Gastrocnemius medialis (tissue), 4 donors: Measurements from ENCODE around the gene ITGA4. TPM values are rescaled to one million over a fixed set of nuclear protein-coding genes. Genes with fewer than 3 reads are reported as not detected.

Source experiments
- ATAC-seq, 2 donors: fragments of 150-250 bp; one replicate each; pipeline ENCODE4 v1.9.1; 2016
- DNase-seq, 2 donors: peaks; one replicate each; pipeline ENCODE4 v3.0.0-alpha.2; 2019
- H3K27ac ChIP-seq, 4 donors: fragments of 200-600 bp; sonication (generic); 1 replicate in 1 of 4; 2 replicates in 3 of 4; pipeline ENCODE4 v1.5.1; 2016 to 2018; ENCODE audit warnings: mild to moderate bottlenecking in 2 of 4, moderate library complexity in 1 of 4
- H3K27me3 ChIP-seq, 3 donors: fragments of 200-600 bp; sonication (generic) in 2 of 3; 1 replicate in 1 of 3; 2 replicates in 2 of 3; pipeline versions ENCODE4 v1.5.1 to v1.6.0; 2016 to 2019; ENCODE audit warnings: mild to moderate bottlenecking in 1 of 3, moderate library complexity in 1 of 3
- H3K36me3 ChIP-seq, 2 donors: fragments of 200-600 bp; sonication (generic) in 1 of 2; one replicate each; pipeline ENCODE4 v1.5.1; 2017 to 2018
- H3K4me1 ChIP-seq, 2 donors: fragments of 200-600 bp; sonication (generic) in 1 of 2; one replicate each; pipeline ENCODE4 v1.5.1; 2016 to 2017; ENCODE audit warnings: mild to moderate bottlenecking in 2 of 2
- H3K4me3 ChIP-seq, 4 donors: fragments of 200-600 bp; sonication (generic) in 3 of 4; 1 replicate in 1 of 4; 2 replicates in 3 of 4; pipeline ENCODE4 v1.5.1; 2016 to 2019; ENCODE audit warnings: mild to moderate bottlenecking in 2 of 4
- H3K9me3 ChIP-seq, 3 donors: fragments of 200-600 bp; sonication (generic) in 2 of 3; 1 replicate in 1 of 3; 2 replicates in 2 of 3; pipeline ENCODE4 v1.5.1; 2016 to 2019
- CTCF ChIP-seq, 5 experiments: fragments of 450-650 bp in 3 of 5; fragments of 200-600 bp in 2 of 5; sonication (generic) in 2 of 5; IDR thresholded peaks in 4 of 5; conservative IDR thresholded peaks in 1 of 5; 1 replicate in 4 of 5; 2 replicates in 1 of 5; pipeline ENCODE4 v1.5.1; 2016 to 2019; ENCODE audit warnings: antibody characterized with exemption in 5 of 5, mild to moderate bottlenecking in 3 of 5, moderate library complexity in 3 of 5
- POLR2A ChIP-seq, 2 donors: fragments of 450-650 bp; IDR thresholded peaks; one replicate each; pipeline ENCODE4 v1.6.1; 2017; ENCODE audit warnings: antibody characterized with exemption in 2 of 2, mild to moderate bottlenecking in 2 of 2, moderate library complexity in 2 of 2
- in situ Hi-C, 4 donors: fragments of 200-750 bp; cut with MboI; loops; one replicate each; pipeline versions ENCODE4 v1.15.0 to v1.8.0; 2017; ENCODE audit warnings: low sequenced_read_pairs in 4 of 4
- intact Hi-C: fragments of 100-400 bp; cut with DNase I; formaldehyde crosslinking; loops from one replicate; pipeline ENCODE4 v1.15.1; 2023; ENCODE audit warnings: low total_unique reads
- total RNA-seq, 4 donors: library from RNA; depleted of rRNA; stranded (reverse); fragments of >200 nt; gene quantifications; one replicate each; pipeline versions ENCODE4 v1.1.0 to v1.2.3, GENCODE V29; 2016

ITGA4 gene
- total RNA-seq, 4 donors from 2014 or later = 0.47 to 0.61 (median 0.55) TPM; not detected in 1

- intact Hi-C loops = no loop called here
- no peaks in the 10 kb centered on the region for H3K4me1 ChIP-seq
- in situ Hi-C loops = loop anchor here (25.0 kb wide), 2 partner anchors 359 to 1359 kb away; no protein-coding TSS in a partner anchor
- no peaks in the 10 kb centered on the region for H3K9me3 ChIP-seq
- H3K27me3 ChIP-seq = no peaks in the 10 kb centered on the region
- no peaks in the 10 kb centered on the region for H3K36me3 ChIP-seq
- no peak for ATAC-seq
- no peak for DNase-seq
- no peak for TF ChIP-seq POLR2A (IDR thresholded peaks at IDR 0.05)
- TF ChIP-seq CTCF (IDR thresholded peaks at IDR 0.05 in 4 of 5, conservative IDR thresholded peaks at IDR 0.05 in 1 of 5) = no peak
- H3K27ac ChIP-seq = no peak overlapping the region
- H3K4me3 ChIP-seq = no peak overlapping the region
These were observed 14.0 kb downstream of the ITGA4 start for GRCh38 chr2:181471226-181471625.

- no peak for TF ChIP-seq POLR2A (IDR thresholded peaks at IDR 0.05)
- TF ChIP-seq CTCF (IDR thresholded peaks at IDR 0.05 in 4 of 5, conservative IDR thresholded peaks at IDR 0.05 in 1 of 5) = no peak
- Histone ChIP-seq H3K4me1 (no peaks in the 10 kb centered on the region), H3K27me3 (no peaks in the 10 kb centered on the region), H3K36me3 (no peaks in the 10 kb centered on the region), H3K4me3 (no peak overlapping the region), H3K27ac (no peak overlapping the region), H3K9me3 (no peaks in the 10 kb centered on the region)
- in situ Hi-C loops (loop anchor here (25.0 kb wide), 2 partner anchors 359 to 1359 kb away; no protein-coding TSS in a partner anchor), intact Hi-C loops (no loop called here)
- no peak for ATAC-seq
- DNase-seq = no peak
These were observed 14.6 kb downstream of the ITGA4 start for GRCh38 chr2:181471783-181472182.

- no peak overlapping the region for H3K4me3 ChIP-seq
- in situ Hi-C loops = loop anchor here (25.0 kb wide), 2 partner anchors 361 to 1361 kb away; no protein-coding TSS in a partner anchor
These were observed 15.8 kb downstream of the ITGA4 start for GRCh38 chr2:181472990-181473389.

GRCh38 chr2:181474222-181474881 lies 17.2 kb downstream of the ITGA4 start:
- ATAC-seq (no peak), DNase-seq (no peak)
- H3K27me3 ChIP-seq = no peaks in the 10 kb centered on the region
- no peaks in the 10 kb centered on the region for H3K9me3 ChIP-seq
- H3K4me3 ChIP-seq = no peak overlapping the region
- no peaks in the 10 kb centered on the region for H3K36me3 ChIP-seq
- TF ChIP-seq POLR2A (IDR thresholded peaks at IDR 0.05) (no peak), CTCF (IDR thresholded peaks at IDR 0.05 in 4 of 5, conservative IDR thresholded peaks at IDR 0.05 in 1 of 5) (no peak)
- no peak overlapping the region for H3K27ac ChIP-seq
- intact Hi-C loops = no loop called here
- no peaks in the 10 kb centered on the region for H3K4me1 ChIP-seq
- in situ Hi-C loops = loop anchor here (25.0 kb wide), 2 partner anchors 362 to 1362 kb away; no protein-coding TSS in a partner anchor

More at GRCh38 chr2:181472990-181473389, 15.8 kb downstream of the ITGA4 start:
- Histone ChIP-seq H3K9me3 (no peaks in the 10 kb centered on the region), H3K27ac (no peak overlapping the region), H3K4me1 (no peaks in the 10 kb centered on the region), H3K27me3 (no peaks in the 10 kb centered on the region), H3K36me3 (no peaks in the 10 kb centered on the region)
- intact Hi-C loops = no loop called here
- DNase-seq (no peak), ATAC-seq (no peak)
- TF ChIP-seq CTCF (IDR thresholded peaks at IDR 0.05 in 4 of 5, conservative IDR thresholded peaks at IDR 0.05 in 1 of 5) (no peak), POLR2A (IDR thresholded peaks at IDR 0.05) (no peak)
